GM21423 (cell line): ENCODE results near the gene MORN2.
"Not testable (repeated sequence)": the region's sequence is repeated elsewhere in the genome, so short reads cannot be mapped to it uniquely, and the experiment has no call there.

Experiments
- ATAC-seq: cut with Tn5 transposase; IDR thresholded peaks from one replicate; pipeline ENCODE4 v1.9.1; 2021; ENCODE audit warnings: mild to moderate bottlenecking, moderate library complexity; ENCODE audit not compliant: unreplicated experiment

The MORN2 gene

GRCh38 chr2:38875576-38876367 is at the start of gene MORN2, which contains the start of gene DHX57:
MORN2 (plus strand) TSS chr2:38875976.
DHX57 (minus strand) TSS chr2:38875934; CDS start chr2:38868405, 7,529 bp downstream.
- peak; percentile 100 for ATAC-seq

- ATAC-seq = not testable (repeated sequence)
These were observed 48.1 kb upstream of the MORN2 start for GRCh38 chr2:38827539-38828145.

DNA sequence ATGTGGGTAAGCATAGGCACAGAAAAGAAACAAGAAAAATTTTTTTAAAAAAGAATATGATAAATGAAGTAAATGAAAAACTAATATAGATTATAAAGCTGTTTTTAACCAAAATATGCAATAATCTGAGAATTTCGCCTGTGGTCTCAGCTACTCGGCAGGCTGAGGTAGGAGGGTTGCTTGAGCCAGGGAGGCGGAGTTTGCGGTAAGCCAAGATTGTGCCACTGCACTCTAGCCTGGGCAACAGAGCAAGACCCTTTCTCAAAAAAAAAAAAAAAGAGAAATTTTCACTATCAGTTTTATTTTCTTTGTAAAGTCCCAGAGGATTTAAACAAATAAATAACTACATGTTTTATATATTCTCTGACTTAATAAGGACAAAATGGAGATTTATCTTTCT is 47.3 kb upstream of the MORN2 start:
- no peak for ATAC-seq

DNA sequence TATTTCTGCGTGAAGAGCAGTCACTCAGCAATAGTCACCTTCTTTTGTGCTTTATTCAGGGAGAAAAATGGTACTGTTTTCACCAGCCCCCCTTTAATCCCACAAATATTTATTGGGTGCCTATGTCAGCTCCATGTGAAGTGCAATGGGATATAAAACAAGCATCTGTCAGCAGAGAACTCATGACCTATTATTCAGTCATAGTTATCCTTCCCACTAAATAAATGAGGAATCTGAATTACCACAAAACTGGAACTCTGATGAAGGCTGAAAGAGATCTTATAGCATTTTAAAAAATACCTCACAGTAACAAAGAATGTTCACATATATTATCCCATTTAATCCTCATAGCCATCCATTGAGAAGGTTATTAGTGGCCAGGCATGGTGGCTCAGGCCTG is 45.8 kb upstream of the MORN2 start:
- ATAC-seq = no peak

- no peak for ATAC-seq
These were observed 45.1 kb upstream of the MORN2 start for GRCh38 chr2:38830526-38831159.

DNA sequence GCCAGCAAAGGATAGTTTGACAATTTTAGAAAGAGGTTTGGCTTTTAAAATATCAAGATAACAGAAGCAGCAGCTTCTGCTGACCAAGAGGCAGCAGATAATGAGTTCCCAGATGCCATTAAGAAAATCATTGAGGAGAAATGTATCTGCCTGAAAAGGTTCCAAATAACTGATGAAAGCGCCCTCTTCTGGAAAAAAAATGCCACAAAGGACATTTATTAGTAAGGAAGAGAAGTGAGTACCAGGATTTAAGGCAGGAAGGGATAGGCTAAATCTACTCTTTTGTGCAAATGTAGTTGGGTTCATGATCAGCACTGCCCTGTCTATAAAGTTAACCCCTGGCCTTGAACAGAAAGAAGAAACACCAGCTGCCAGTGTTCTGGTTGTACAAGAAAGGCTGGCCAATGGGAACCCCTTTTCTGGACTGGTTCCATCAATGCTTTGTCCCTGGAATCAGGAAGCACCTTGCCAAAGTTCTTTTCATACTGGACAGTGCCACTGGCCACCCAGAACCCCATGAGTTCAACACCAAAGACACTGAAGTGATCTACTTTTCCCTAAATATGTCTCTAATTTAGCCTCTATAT is 40.7 kb upstream of the MORN2 start:
- no peak for ATAC-seq

DNA sequence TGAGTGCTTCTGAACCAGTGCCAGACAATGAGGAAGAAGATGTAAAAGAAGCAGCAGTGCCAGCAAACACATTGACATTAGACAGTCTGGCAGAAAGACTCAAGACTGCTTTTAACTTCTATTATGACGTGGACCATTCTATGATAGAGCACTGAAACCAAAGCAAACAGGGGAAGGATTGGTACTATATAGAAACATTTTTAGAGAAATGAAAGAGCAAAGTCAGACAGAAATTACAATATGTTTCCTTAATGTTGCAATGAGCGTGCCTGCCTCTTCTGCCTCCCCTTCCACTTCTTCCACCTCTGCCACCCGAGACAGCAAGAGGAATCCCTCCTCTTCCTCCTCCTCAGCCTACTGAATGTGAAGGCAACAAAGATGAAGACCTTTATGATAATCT is 39.8 kb upstream of the MORN2 start:
- ATAC-seq = peak; percentile 90

DNA sequence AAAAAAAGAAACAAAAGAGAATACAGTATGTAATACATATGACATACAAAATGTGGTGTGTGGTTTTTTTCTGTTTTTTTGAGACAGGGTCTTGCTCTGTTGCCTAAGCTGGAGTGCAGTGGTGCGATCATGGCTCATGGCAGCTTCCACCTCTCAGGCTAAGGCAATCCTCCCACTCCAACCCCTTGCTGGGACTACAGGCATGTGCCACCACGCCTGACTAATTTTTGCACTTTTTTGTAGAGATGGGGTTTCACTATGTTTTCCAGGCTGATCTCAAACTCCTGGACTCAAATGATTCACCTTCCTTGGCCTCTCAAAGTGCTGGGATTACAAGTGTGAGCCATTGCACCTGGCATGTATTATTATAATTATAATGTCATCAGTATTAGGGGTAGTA is 39.0 kb upstream of the MORN2 start:
- ATAC-seq = no peak

GRCh38 chr2:38850045-38850444 is 25.7 kb upstream of the MORN2 start:
- peak; percentile 88 for ATAC-seq

DNA sequence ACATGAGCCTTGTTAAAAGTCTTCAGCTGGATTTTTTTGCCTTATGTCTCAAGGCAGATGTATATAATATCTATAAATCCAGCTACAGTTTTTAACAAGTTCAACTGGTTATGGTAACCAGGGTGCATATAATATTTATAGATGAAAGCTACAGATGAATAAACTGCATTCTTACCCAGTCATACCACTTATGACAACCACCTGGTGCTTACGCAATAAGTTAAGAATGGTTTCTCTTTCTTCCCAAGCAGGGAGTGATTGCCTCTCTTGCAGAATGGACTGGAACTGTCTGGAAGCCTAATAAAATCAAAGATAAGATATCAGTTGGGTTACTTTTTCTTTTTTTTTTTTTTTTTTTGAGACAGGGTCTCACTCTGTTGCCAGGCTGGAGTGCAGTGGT is 19.6 kb upstream of the MORN2 start:
- no peak for ATAC-seq

DNA sequence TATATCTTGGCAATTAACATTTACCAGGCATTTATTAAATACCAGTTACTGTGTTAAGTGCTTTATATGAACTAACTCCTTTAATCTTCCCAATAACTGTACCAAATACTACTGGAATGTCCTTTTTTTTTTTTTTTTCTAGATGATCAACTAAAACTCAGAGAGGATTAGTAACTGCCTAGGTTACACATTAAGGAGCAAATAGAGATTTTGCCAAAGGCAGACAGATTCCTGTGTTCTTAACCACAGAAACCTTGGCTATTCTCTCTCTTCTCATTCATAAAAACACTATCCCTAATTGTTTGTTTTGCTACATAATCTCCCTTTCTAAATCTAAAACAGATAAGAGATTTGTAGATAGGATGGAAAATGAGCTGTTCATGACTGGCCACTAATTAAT is 13.3 kb upstream of the MORN2 start:
- ATAC-seq = no peak

- no peak for ATAC-seq
These were observed 12.6 kb upstream of the MORN2 start for GRCh38 chr2:38863061-38863695.

DNA sequence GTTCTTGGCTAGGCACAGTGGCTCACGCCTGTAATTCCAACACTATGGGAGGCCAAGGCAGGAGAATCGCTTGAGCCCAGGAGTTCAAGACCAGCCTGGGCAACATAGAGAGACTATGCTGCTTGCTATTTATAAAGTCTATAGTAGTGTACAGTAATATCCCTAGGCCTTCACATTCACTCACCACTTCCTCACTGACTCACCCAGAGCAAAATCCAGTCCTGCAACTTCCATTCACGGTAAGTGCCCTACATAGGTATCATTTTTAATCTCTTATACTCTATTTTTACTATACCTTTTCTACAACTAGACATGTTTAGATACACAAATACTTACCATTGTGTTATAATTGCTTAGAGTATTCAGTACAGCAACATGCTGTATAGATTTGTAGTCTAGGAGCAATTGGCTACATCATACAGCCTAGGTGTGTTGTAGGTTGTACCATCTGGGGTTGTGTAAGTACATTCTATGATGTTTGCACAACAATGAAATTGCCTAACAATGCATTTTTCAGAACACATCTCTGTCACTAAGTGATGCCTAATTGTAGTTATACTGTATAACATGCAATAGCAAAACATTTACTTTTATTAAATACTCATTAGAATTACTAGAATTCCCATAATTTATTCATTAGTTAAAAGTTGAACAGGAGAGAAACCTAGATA is 8.9 kb upstream of the MORN2 start:
- no peak for ATAC-seq

DNA sequence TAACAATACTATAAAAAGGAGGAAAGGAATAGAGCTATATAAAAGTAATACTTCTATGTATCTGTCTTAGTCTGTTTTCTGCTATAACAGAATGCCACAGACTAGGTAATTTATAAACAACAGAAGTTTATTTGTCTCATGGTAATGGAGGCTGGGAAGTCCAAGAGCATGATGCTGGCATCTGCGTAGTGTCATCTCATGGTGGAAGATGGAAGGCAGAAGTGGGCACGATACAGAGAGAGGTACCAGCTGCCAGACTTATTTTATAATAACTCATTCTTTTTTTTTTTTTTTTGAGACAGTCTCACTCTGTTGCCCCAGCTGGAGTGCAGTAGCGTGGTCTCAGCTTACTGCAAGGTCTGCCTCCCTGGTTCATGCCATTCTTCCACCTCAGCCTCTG is 4.3 kb upstream of the MORN2 start:
- ATAC-seq = no peak

GRCh38 chr2:38873763-38874162 is 2.0 kb upstream of the MORN2 start:
- no peak for ATAC-seq

DNA sequence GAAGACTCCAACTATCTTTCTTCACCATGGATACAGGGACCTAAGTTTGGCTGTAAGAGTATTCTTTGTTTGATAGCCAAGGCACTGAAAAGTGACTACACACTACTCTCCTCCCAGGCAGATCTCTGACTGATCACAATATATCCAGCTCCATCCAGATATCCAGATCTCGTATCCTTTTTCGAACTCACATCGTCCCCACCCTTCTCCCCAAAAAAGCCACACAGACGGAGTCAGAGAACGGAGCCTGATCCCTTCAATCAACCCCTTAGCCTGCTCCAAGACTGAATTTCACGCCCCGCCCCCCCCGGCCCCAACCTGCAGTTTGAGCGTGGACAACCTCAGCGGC is 575 bp upstream of the MORN2 start:
- no peak for ATAC-seq

DNA sequence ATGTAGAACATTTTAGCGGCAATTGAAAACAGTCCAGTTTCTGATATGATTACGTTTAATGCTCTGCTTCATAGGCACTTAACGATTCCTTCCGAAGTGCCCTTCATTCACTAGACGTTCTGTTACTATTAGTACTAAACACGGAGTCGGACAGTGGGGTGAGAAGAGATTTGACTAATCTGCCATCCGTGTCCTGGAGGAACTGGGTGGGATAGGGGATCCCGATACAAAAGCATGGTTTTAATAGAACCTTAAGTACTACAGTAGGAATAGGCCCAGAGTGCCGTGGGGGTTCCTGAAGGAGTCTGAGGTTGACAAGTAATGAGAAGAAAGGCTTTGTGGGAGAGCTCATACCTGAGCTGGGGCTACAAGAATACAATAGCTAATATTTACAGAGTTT is 631 bp downstream of the MORN2 start:
- no peak for ATAC-seq

DNA sequence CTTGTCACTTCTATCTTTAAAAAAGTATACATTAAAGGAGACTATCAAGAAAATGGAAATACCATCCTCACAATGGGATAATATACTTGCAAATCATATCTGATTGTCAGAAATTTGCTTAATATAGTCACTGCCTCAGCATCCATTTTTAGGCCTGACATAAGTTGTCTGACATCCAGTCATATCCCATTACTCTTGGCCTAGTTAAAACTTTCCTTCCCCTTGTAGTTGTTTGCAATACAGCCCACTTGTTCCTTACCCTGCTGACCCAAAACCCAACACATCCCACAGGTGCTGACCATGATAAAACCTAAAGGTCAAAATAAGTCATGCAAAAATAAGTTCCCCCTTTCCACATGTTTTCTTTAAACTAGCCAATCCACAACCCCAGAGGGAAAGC is 10.3 kb downstream of the MORN2 start:
- no peak for ATAC-seq

DNA sequence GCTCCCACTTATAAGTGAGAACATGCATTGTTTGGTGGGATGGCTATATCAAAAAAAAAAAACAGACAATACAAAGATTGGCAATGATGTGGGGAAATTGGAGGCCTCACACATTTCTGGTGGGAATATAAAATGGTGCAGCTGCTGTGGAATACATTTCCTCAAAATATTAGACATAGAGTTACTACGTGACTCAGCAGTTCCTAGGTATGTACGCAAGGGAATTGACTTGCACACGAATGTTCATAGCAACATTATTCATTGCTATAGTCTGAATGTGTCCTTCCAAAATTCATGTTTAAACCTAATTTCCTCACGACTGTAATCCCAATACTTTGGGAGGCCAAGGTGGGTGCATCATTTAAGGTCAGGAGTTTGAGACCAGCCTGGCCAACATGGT is 11.6 kb downstream of the MORN2 start:
- ATAC-seq = no peak

DNA sequence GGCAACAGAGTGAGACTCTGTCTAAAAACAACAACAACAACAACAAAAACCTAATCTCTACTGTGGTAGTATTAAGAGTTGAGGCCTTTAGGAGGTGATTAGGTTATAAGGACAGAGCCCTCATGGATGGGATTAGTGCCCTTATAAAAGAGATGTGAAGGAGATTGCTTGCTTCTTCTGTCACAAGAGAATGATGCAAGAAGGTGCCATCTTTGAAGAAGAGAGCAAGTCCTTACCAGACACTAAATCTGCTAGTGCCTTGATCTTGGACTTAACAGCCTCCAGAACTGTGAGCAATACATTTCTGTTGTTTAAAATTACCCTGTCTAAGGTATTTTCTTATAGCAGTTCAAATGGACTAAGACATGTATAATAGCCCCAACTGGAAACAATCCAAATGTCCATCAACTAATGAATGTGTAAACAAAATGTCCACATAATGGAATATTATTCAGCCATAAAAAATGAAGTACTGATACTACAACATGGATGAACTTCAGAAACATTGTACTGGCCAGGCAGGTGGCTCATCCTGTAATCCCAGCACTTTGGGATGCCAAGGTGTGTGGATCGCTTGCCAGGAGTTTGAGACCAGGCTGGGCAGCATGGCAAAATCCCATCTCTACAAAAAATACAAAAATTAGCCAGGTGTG is 12.3 kb downstream of the MORN2 start:
- ATAC-seq = no peak
